Central memory CD8-positive, alpha-beta T cell (primary cell): ENCODE measurements around the gene CEP44.
"Not testable (repeated sequence)": the region's sequence is repeated elsewhere in the genome, so short reads cannot be mapped to it uniquely, and the experiment has no call there.

Experiments used
- ATAC-seq: fragments of 150-1000 bp; cut with Tn5 transposase; replicated peaks from 2 replicates; pipeline ENCODE4 v1.10.0; 2022; ENCODE audit warnings: mild to moderate bottlenecking, moderate FRiP score, moderate number of reproducible peaks; ENCODE audit not compliant: poor library complexity, severe bottlenecking; ENCODE audit errors: extremely low read depth
- DNase-seq, 2 donors: peaks; one replicate each; pipeline ENCODE4 v3.0.0; 2021; ENCODE audit warnings: low spot score in 2 of 2
- H3K27ac Mint-ChIP-seq: one replicate; pipeline ENCODE4 v1.8.0; 2022; ENCODE audit warnings: low read depth, mild to moderate bottlenecking, moderate library complexity, mixed read lengths
- H3K27me3 Mint-ChIP-seq: one replicate; pipeline ENCODE4 v1.8.0; 2022; ENCODE audit warnings: mixed read lengths
- H3K36me3 Mint-ChIP-seq: one replicate; pipeline ENCODE4 v1.8.0; 2022; ENCODE audit warnings: mild to moderate bottlenecking, moderate library complexity, mixed read lengths; ENCODE audit not compliant: insufficient read depth
- H3K4me1 Mint-ChIP-seq: one replicate; pipeline ENCODE4 v1.8.0; 2022; ENCODE audit warnings: mixed read lengths
- H3K4me3 Mint-ChIP-seq: one replicate; pipeline ENCODE4 v1.8.0; 2022; ENCODE audit warnings: mild to moderate bottlenecking, moderate library complexity, mixed read lengths
- H3K9me3 Mint-ChIP-seq: one replicate; pipeline ENCODE4 v1.8.0; 2022; ENCODE audit warnings: mixed read lengths

CEP44 gene

GRCh38 chr4:174352061-174352819, 68.5 kb downstream of the CEP44 start:
- H3K36me3 Mint-ChIP-seq, result no peaks in the 10 kb centered on the region
- H3K27ac Mint-ChIP-seq, result no peak overlapping the region
- H3K4me1 Mint-ChIP-seq, result no peaks in the 10 kb centered on the region
- peaks cover 6% of the 10 kb centered on the region for H3K9me3 Mint-ChIP-seq
- H3K27me3 Mint-ChIP-seq, result peaks cover 66% of the 10 kb centered on the region
- H3K4me3 Mint-ChIP-seq, result no peak overlapping the region
- DNase-seq (no peak), ATAC-seq (no peak)

GRCh38 chr4:174357321-174357720, 73.6 kb downstream of the CEP44 start:
- ATAC-seq, result no peak
- Mint-ChIP-seq H3K27ac (no peak overlapping the region), H3K9me3 (no peaks in the 10 kb centered on the region), H3K27me3 (peaks cover 56% of the 10 kb centered on the region), H3K4me1 (no peaks in the 10 kb centered on the region), H3K4me3 (no peak overlapping the region), H3K36me3 (no peaks in the 10 kb centered on the region)
- no peak for DNase-seq

GRCh38 chr4:174358410-174358809, 74.7 kb downstream of the CEP44 start:
- no peaks in the 10 kb centered on the region for H3K36me3 Mint-ChIP-seq
- no peak overlapping the region for H3K4me3 Mint-ChIP-seq
- H3K27ac Mint-ChIP-seq, result no peak overlapping the region
- H3K9me3 Mint-ChIP-seq, result no peaks in the 10 kb centered on the region
- no peak for DNase-seq
- no peaks in the 10 kb centered on the region for H3K4me1 Mint-ChIP-seq
- no peak for ATAC-seq
- peaks cover 55% of the 10 kb centered on the region for H3K27me3 Mint-ChIP-seq

- Mint-ChIP-seq H3K27ac (no peak overlapping the region), H3K9me3 (no peaks in the 10 kb centered on the region), H3K27me3 (peaks cover 51% of the 10 kb centered on the region), H3K36me3 (no peaks in the 10 kb centered on the region), H3K4me1 (no peaks in the 10 kb centered on the region), H3K4me3 (no peak overlapping the region)
- DNase-seq, result no peak
- no peak for ATAC-seq
Observed at GRCh38 chr4:174358829-174359228, 75.1 kb downstream of the CEP44 start.

GRCh38 chr4:174362340-174362739, 78.6 kb downstream of the CEP44 start:
- H3K4me1 Mint-ChIP-seq, result no peaks in the 10 kb centered on the region
- no peaks in the 10 kb centered on the region for H3K36me3 Mint-ChIP-seq
- H3K4me3 Mint-ChIP-seq, result no peak overlapping the region
- H3K9me3 Mint-ChIP-seq, result no peaks in the 10 kb centered on the region
- H3K27me3 Mint-ChIP-seq, result peaks cover 22% of the 10 kb centered on the region
- ATAC-seq (no peak), DNase-seq (no peak)
- H3K27ac Mint-ChIP-seq, result no peak overlapping the region

GRCh38 chr4:174363782-174364181, 80.1 kb downstream of the CEP44 start:
- not testable (repeated sequence) for ATAC-seq, H3K9me3 Mint-ChIP-seq, H3K4me1 Mint-ChIP-seq, H3K4me3 Mint-ChIP-seq, H3K27ac Mint-ChIP-seq, H3K36me3 Mint-ChIP-seq, DNase-seq
- peaks cover 11% of the 10 kb centered on the region for H3K27me3 Mint-ChIP-seq

GRCh38 chr4:174365018-174365587, 81.4 kb downstream of the CEP44 start:
- Mint-ChIP-seq H3K9me3 (no peaks in the 10 kb centered on the region), H3K4me1 (no peaks in the 10 kb centered on the region), H3K4me3 (no peak overlapping the region), H3K27ac (no peak overlapping the region), H3K27me3 (no peaks in the 10 kb centered on the region), H3K36me3 (no peaks in the 10 kb centered on the region)
- no peak for DNase-seq
- no peak for ATAC-seq

- Mint-ChIP-seq H3K27me3 (no peaks in the 10 kb centered on the region), H3K9me3 (no peaks in the 10 kb centered on the region), H3K36me3 (no peaks in the 10 kb centered on the region), H3K4me3 (no peak overlapping the region), H3K4me1 (no peaks in the 10 kb centered on the region), H3K27ac (no peak overlapping the region)
- ATAC-seq (no peak), DNase-seq (no peak)
Observed at GRCh38 chr4:174369985-174370384, 86.3 kb downstream of the CEP44 start.

GRCh38 chr4:174373821-174374220, 90.1 kb downstream of the CEP44 start:
- Mint-ChIP-seq H3K9me3 (no peaks in the 10 kb centered on the region), H3K27me3 (peaks cover 13% of the 10 kb centered on the region), H3K27ac (no peak overlapping the region), H3K4me3 (no peak overlapping the region), H3K36me3 (no peaks in the 10 kb centered on the region), H3K4me1 (no peaks in the 10 kb centered on the region)
- DNase-seq (no peak), ATAC-seq (no peak)

GRCh38 chr4:174375422-174375821, 91.7 kb downstream of the CEP44 start:
- no peak for ATAC-seq
- Mint-ChIP-seq H3K9me3 (no peaks in the 10 kb centered on the region), H3K36me3 (no peaks in the 10 kb centered on the region)

GRCh38 chr4:174377613-174378012, 93.9 kb downstream of the CEP44 start:
- no peaks in the 10 kb centered on the region for H3K36me3 Mint-ChIP-seq
- H3K9me3 Mint-ChIP-seq, result no peaks in the 10 kb centered on the region
- ATAC-seq (no peak), DNase-seq (no peak)
- H3K4me1 Mint-ChIP-seq, result no peaks in the 10 kb centered on the region
- no peak overlapping the region for H3K27ac Mint-ChIP-seq
- peaks cover 13% of the 10 kb centered on the region for H3K27me3 Mint-ChIP-seq
- no peak overlapping the region for H3K4me3 Mint-ChIP-seq

More at GRCh38 chr4:174375422-174375821, 91.7 kb downstream of the CEP44 start:
- peaks cover 13% of the 10 kb centered on the region for H3K27me3 Mint-ChIP-seq
- H3K4me3 Mint-ChIP-seq, result no peak overlapping the region
- H3K4me1 Mint-ChIP-seq, result no peaks in the 10 kb centered on the region
- no peak overlapping the region for H3K27ac Mint-ChIP-seq
- DNase-seq, result no peak

- Mint-ChIP-seq H3K36me3 (no peaks in the 10 kb centered on the region), H3K9me3 (no peaks in the 10 kb centered on the region)
Observed at GRCh38 chr4:174378951-174379350, 95.2 kb downstream of the CEP44 start.

GRCh38 chr4:174380206-174380605, 96.5 kb downstream of the CEP44 start:
- H3K27ac Mint-ChIP-seq, H3K4me3 Mint-ChIP-seq, H3K4me1 Mint-ChIP-seq, ATAC-seq, DNase-seq, H3K9me3 Mint-ChIP-seq, H3K36me3 Mint-ChIP-seq: not testable (repeated sequence)
- H3K27me3 Mint-ChIP-seq, result peaks cover 13% of the 10 kb centered on the region

More at GRCh38 chr4:174378951-174379350, 95.2 kb downstream of the CEP44 start:
- Mint-ChIP-seq H3K27me3 (peaks cover 13% of the 10 kb centered on the region), H3K4me3 (no peak overlapping the region), H3K27ac (no peak overlapping the region), H3K4me1 (no peaks in the 10 kb centered on the region)
- no peak for ATAC-seq
- DNase-seq, result no peak
